K562 (cell line): ENCODE data around the gene SCNN1A. TPM values are rescaled to one million over a fixed set of nuclear protein-coding genes. Genes with fewer than 3 reads are reported as not detected.

Source experiments
- CREB3L1 ChIP-seq: fragments of 450-650 bp; IDR thresholded peaks from 2 replicates; pipeline ENCODE4 v1.6.1; 2014; ENCODE audit warnings: low read depth, mild to moderate bottlenecking, moderate library complexity, borderline replicate concordance
- E2F6 ChIP-seq, 2 experiments: IDR thresholded peaks; 2 replicates each; pipeline ENCODE4 v1.6.1; 2011; ENCODE audit warnings: borderline replicate concordance in 1 of 2, control low read depth in 1 of 2, low read depth in 1 of 2, low read length in 1 of 2, mild to moderate bottlenecking in 1 of 2, mixed read lengths in 1 of 2, moderate library complexity in 1 of 2; ENCODE audit not compliant: insufficient read depth in 1 of 2, insufficient read length in 1 of 2, poor library complexity in 1 of 2, severe bottlenecking in 1 of 2; ENCODE audit errors: extremely low read depth in 1 of 2
- EP300 ChIP-seq: IDR thresholded peaks from 2 replicates; pipeline ENCODE4 v1.6.1; 2012; ENCODE audit warnings: low read length, improper control_type of control experiment
- ZNF592 ChIP-seq: fragments of 450-650 bp; IDR thresholded peaks from 2 replicates; pipeline ENCODE4 v1.6.1; 2017; ENCODE audit warnings: antibody characterized with exemption, mild to moderate bottlenecking
- polyA plus RNA-seq, 8 experiments: library from polyadenylated mRNA; depleted of rRNA in 4 of 8; stranded (reverse) in 5 of 8; unstranded in 3 of 8; fragments of >200 nt; fragmentation: Nextera tagmentation in 2 of 8; fragmentation: Illumina TruSeq in 1 of 8; extraction: Ambion mirVana in 2 of 8; extraction: Trizol in 1 of 8; gene quantifications; 2 replicates each; pipeline versions ENCODE4 v1.2.1 to v1.2.3, GENCODE V29; 2011 to 2014; ENCODE audit warnings: inconsistent platforms in 1 of 8, missing spikeins in 1 of 8
- total RNA-seq, 7 experiments: library from RNA; depleted of rRNA in 6 of 7; stranded (reverse); fragments of >200 nt in 6 of 7; fragmentation: Illumina TruSeq in 2 of 7; extraction: Trizol in 2 of 7; gene quantifications; 2 replicates each; pipeline versions ENCODE4 v1.2.1 to v1.2.3, GENCODE V29; 2011 to 2021; ENCODE audit warnings: low replicate concordance in 1 of 7

Gene SCNN1A
- total and polyA plus RNA-seq, 9 of the 15 experiments (the other 6 are each of a cell fraction or from before 2014, with no cell fraction given): 0.15 to 0.49 (median 0.32) TPM; not detected in 5

- TF ChIP-seq CREB3L1 (peak; percentile 14; the same call in 1 of the 2 replicates), EP300 (no peak), ZNF592 (peak; percentile 24; the same call in 1 of the 2 replicates), E2F6 (IDR thresholded peaks at IDR 0.05; ENCODE audit: borderline replicate concordance in 1 of 2, extremely low read depth in 1 of 2, insufficient read depth in 1 of 2, insufficient read length in 1 of 2, low read depth in 1 of 2, low read length in 1 of 2, poor library complexity in 1 of 2, severe bottlenecking in 1 of 2) (peak in 1 of 2 experiments; percentile 19)
Measured at GRCh38 chr12:6384499-6385436, 9.4 kb upstream of the SCNN1A start (continued).
